CD14-positive monocyte (primary cell): ENCODE measurements around the gene FSHR. TPM values are rescaled to one million over a fixed set of nuclear protein-coding genes. Genes with fewer than 3 reads are reported as not detected.

Source experiments
- DNase-seq, 3 donors: peaks; one replicate each; pipeline ENCODE4 v3.0.0-alpha.2; 2011 to 2022
- H2AFZ ChIP-seq: 2 replicates; pipeline ENCODE4 v1.6.0; 2012; ENCODE audit warnings: mild to moderate bottlenecking, low read depth, low read length, inconsistent platforms; ENCODE audit not compliant: insufficient read depth, poor library complexity, severe bottlenecking
- H3K27ac ChIP-seq, 2 donors: 1 replicate in 1 of 2; 2 replicates in 1 of 2; pipeline ENCODE4 v1.5.1; 2012 to 2013; ENCODE audit warnings: low read length in 2 of 2, control low read depth in 1 of 2, inconsistent platforms in 1 of 2, low read depth in 1 of 2, mild to moderate bottlenecking in 1 of 2
- H3K27me3 ChIP-seq, 2 donors: one replicate each; pipeline versions ENCODE4 v1.6.0 to v1.6.1; 2011 to 2013; ENCODE audit warnings: low read length in 2 of 2; ENCODE audit not compliant: control insufficient read depth in 2 of 2, insufficient read depth in 2 of 2
- H3K36me3 ChIP-seq, 2 donors: replicated peaks in 1 of 2; 1 replicate in 1 of 2; 2 replicates in 1 of 2; pipeline versions ENCODE4 v1.5.1 to v1.6.1; 2012 to 2013; ENCODE audit warnings: low read length in 2 of 2, control low read depth in 1 of 2, inconsistent platforms in 1 of 2, mild to moderate bottlenecking in 1 of 2; ENCODE audit not compliant: insufficient read depth in 2 of 2, control insufficient read depth in 1 of 2
- H3K4me1 ChIP-seq, 2 donors: 1 replicate in 1 of 2; 2 replicates in 1 of 2; pipeline versions ENCODE4 v1.5.1 to v1.6.1; 2012 to 2013; ENCODE audit warnings: low read length in 2 of 2, control low read depth in 1 of 2, inconsistent platforms in 1 of 2, mild to moderate bottlenecking in 1 of 2, moderate library complexity in 1 of 2; ENCODE audit not compliant: insufficient read depth in 2 of 2, control insufficient read depth in 1 of 2
- H3K4me2 ChIP-seq: replicated peaks from 2 replicates; pipeline ENCODE3; 2012; ENCODE audit warnings: low read length, moderate library complexity, mild to moderate bottlenecking; ENCODE audit not compliant: poor library complexity, severe bottlenecking; ENCODE audit errors: extremely low read depth
- H3K4me3 ChIP-seq, 3 experiments: fragments of 200-600 bp in 1 of 3; sonication (generic) in 1 of 3; replicated peaks in 1 of 3; 1 replicate in 2 of 3; 2 replicates in 1 of 3; pipeline ENCODE4 v1.5.1; 2011 to 2013; ENCODE audit warnings: low read length in 3 of 3, mild to moderate bottlenecking in 3 of 3, control low read depth in 2 of 3, low read depth in 2 of 3, inconsistent platforms in 1 of 3, moderate library complexity in 1 of 3
- H3K79me2 ChIP-seq: 2 replicates; pipeline ENCODE4 v1.6.0; 2012; ENCODE audit warnings: mild to moderate bottlenecking, control low read depth, inconsistent platforms, low read length, moderate library complexity; ENCODE audit not compliant: insufficient read depth
- H3K9ac ChIP-seq: 2 replicates; pipeline ENCODE4 v1.6.0; 2017; ENCODE audit warnings: low read length, mild to moderate bottlenecking; ENCODE audit not compliant: insufficient read depth, poor library complexity, severe bottlenecking
- H3K9me3 ChIP-seq, 2 donors: replicated peaks in 1 of 2; 1 replicate in 1 of 2; 2 replicates in 1 of 2; pipeline versions ENCODE4 v1.5.1 to v1.6.1; 2012 to 2013; ENCODE audit warnings: low read length in 2 of 2, control low read depth in 1 of 2; ENCODE audit not compliant: control insufficient read depth in 1 of 2, insufficient read depth in 1 of 2
- H4K20me1 ChIP-seq: 2 replicates; pipeline ENCODE4 v1.6.0; 2012; ENCODE audit warnings: mild to moderate bottlenecking, low read length, control low read depth, moderate library complexity; ENCODE audit not compliant: insufficient read depth
- H3K27ac Mint-ChIP-seq, 7 donors: one replicate each; pipeline ENCODE4 v1.8.0; 2020; ENCODE audit warnings: mild to moderate bottlenecking in 7 of 7, mixed read lengths in 7 of 7, moderate library complexity in 6 of 7, inconsistent platforms in 2 of 7
- H3K27me3 Mint-ChIP-seq, 3 donors: one replicate each; pipeline ENCODE4 v1.8.0; 2021 to 2022; ENCODE audit warnings: low read depth in 3 of 3, mild to moderate bottlenecking in 3 of 3, mixed read lengths in 3 of 3, moderate library complexity in 3 of 3, inconsistent platforms in 1 of 3
- H3K36me3 Mint-ChIP-seq, 2 donors: one replicate each; pipeline ENCODE4 v1.8.0; 2020; ENCODE audit warnings: mixed read lengths in 2 of 2, inconsistent platforms in 1 of 2, mild to moderate bottlenecking in 1 of 2
- H3K4me1 Mint-ChIP-seq: one replicate; pipeline ENCODE4 v1.8.0; 2020; ENCODE audit warnings: mild to moderate bottlenecking, mixed read lengths
- H3K4me3 Mint-ChIP-seq, 2 donors: one replicate each; pipeline ENCODE4 v1.8.0; 2020; ENCODE audit warnings: mild to moderate bottlenecking in 2 of 2, mixed read lengths in 2 of 2, moderate library complexity in 1 of 2
- H3K9me3 Mint-ChIP-seq, 7 donors: one replicate each; pipeline ENCODE4 v1.8.0; 2020 to 2022; ENCODE audit warnings: mixed read lengths in 7 of 7, mild to moderate bottlenecking in 6 of 7, moderate library complexity in 6 of 7, inconsistent platforms in 2 of 7
- CTCF ChIP-seq: fragments of 200-600 bp; IDR thresholded peaks from one replicate; pipeline ENCODE4 v1.8.0; 2022; ENCODE audit warnings: antibody characterized with exemption, mild to moderate bottlenecking
- WGBS: methylation state at CpG from one replicate; pipeline ENCODE4 v1.1.5; 2013; ENCODE audit warnings: missing lambda C conversion rate; ENCODE audit not compliant: insufficient coverage; 5-methylcytosine and 5-hydroxymethylcytosine counted together
- intact Hi-C, 2 donors: fragments of 100-400 bp; cut with micrococcal nuclease; formaldehyde crosslinking; loops; one replicate each; pipeline versions ENCODE4 v1.15.0 to v1.15.1; 2023
- polyA plus RNA-seq, 3 donors: library from polyadenylated mRNA; depleted of rRNA in 1 of 3; unstranded in 2 of 3; stranded (reverse) in 1 of 3; fragments of 300-500 nt in 2 of 3; fragments of >200 nt in 1 of 3; fragmentation: Illumina TruSeq in 2 of 3; gene quantifications; 1 replicate in 2 of 3; 2 replicates in 1 of 3; pipeline ENCODE4 v1.2.3, GENCODE V29; 2012 to 2021

FSHR gene
- polyA plus RNA-seq, 3 donors = not detected

- Histone ChIP-seq H3K27ac (no peak overlapping the region), H2AFZ (no peak overlapping the region), H3K9me3 (no peaks in the 10 kb centered on the region), H3K4me1 (no peaks in the 10 kb centered on the region), H3K27me3 (no peaks in the 10 kb centered on the region), H4K20me1 (no peaks in the 10 kb centered on the region), H3K36me3 (no peaks in the 10 kb centered on the region), H3K4me3 (no peak overlapping the region), H3K79me2 (no peaks in the 10 kb centered on the region), H3K4me2 (no peak overlapping the region), H3K9ac (no peak overlapping the region)
- no CpG with 5 or more reads among the region's 1 CpG for WGBS
- peaks cover 0 to 4% (median 0%) of the 10 kb centered on the region in 3 donors for H3K27me3 Mint-ChIP-seq
- no peaks in the 10 kb centered on the region for H3K4me1 Mint-ChIP-seq
- H3K9me3 Mint-ChIP-seq = peaks cover 0 to 2% (median 0%) of the 10 kb centered on the region in 7 donors
- TF ChIP-seq CTCF = no peak
- H3K27ac Mint-ChIP-seq = no peak overlapping the region
- H3K36me3 Mint-ChIP-seq = no peaks in the 10 kb centered on the region
- no peak overlapping the region for H3K4me3 Mint-ChIP-seq
- intact Hi-C loops = no loop called here
- no peak for DNase-seq
These were observed 124.9 kb downstream of the FSHR start for GRCh38 chr2:49029406-49029805.

GRCh38 chr2:49028101-49028500 is 126.2 kb downstream of the FSHR start:
- Histone ChIP-seq H3K4me1 (no peaks in the 10 kb centered on the region), H3K4me3 (no peak overlapping the region), H3K9me3 (no peaks in the 10 kb centered on the region), H3K27me3 (no peaks in the 10 kb centered on the region), H3K9ac (no peak overlapping the region), H3K36me3 (no peaks in the 10 kb centered on the region), H3K27ac (no peak overlapping the region), H2AFZ (no peak overlapping the region), H3K4me2 (no peak overlapping the region), H4K20me1 (no peaks in the 10 kb centered on the region), H3K79me2 (no peaks in the 10 kb centered on the region)
- H3K27me3 Mint-ChIP-seq = peaks cover 0 to 4% (median 0%) of the 10 kb centered on the region in 3 donors
- no peak overlapping the region for H3K4me3 Mint-ChIP-seq
- WGBS = 91% methylated on average over 1 of the region's 3 CpGs
- no peaks in the 10 kb centered on the region for H3K4me1 Mint-ChIP-seq
- H3K9me3 Mint-ChIP-seq = peaks cover 0 to 2% (median 0%) of the 10 kb centered on the region in 7 donors
- DNase-seq = no peak
- no peak overlapping the region for H3K27ac Mint-ChIP-seq
- H3K36me3 Mint-ChIP-seq = no peaks in the 10 kb centered on the region
- TF ChIP-seq CTCF = no peak
- intact Hi-C loops = no loop called here
